Endothelial cell of umbilical vein (primary cell): Measurements from ENCODE around the gene PFDN1. TPM values are rescaled to one million over a fixed set of nuclear protein-coding genes. Genes with fewer than 3 reads are reported as not detected.

Experiments used
- BruUV-seq: library from RNA; stranded (reverse); fragments of 400-500 nt; replicated peaks from 2 replicates; lab custom pipeline; 2021; lab: Mats Ljungman, UMichigan
- CTCF ChIA-PET: fragments of 300-600, 350-600 bp; sonication (Branson Sonifier 250); formaldehyde crosslinking; loops from one replicate; lab custom pipeline; 2021; ENCODE audit warnings: antibody characterized with exemption, inconsistent platforms; lab: Charles Lee
- POLR2A ChIA-PET: fragments of 300-600, 350-600 bp; sonication (Branson Sonifier 250); formaldehyde crosslinking; loops from one replicate; lab custom pipeline; 2021; ENCODE audit warnings: antibody characterized with exemption, inconsistent platforms; lab: Charles Lee
- DNase-seq: peaks from one replicate; pipeline ENCODE4 v3.0.0-alpha.2; 2011; ENCODE audit warnings: low read depth, low spot score
- FAIRE-seq: peaks from 2 replicates; lab custom pipeline; 2011; peaks lifted over from hg19 to GRCh38; lab: Jason Lieb, UNC
- H2AFZ ChIP-seq: 2 replicates; pipeline ENCODE4 v1.6.0; 2012; ENCODE audit warnings: low read depth, low read length, control low read depth, inconsistent platforms
- H3K27ac ChIP-seq: 2 replicates; pipeline ENCODE4 v1.5.1; 2011; ENCODE audit warnings: low read depth, mild to moderate bottlenecking, control low read depth, low read length, moderate library complexity; ENCODE audit not compliant: insufficient read depth
- H3K27me3 ChIP-seq, 2 experiments: 2 replicates each; pipeline versions ENCODE4 v1.6.0 to v1.6.1; 2011; ENCODE audit warnings: low read length in 2 of 2, mixed read lengths in 1 of 2; ENCODE audit not compliant: control insufficient read depth in 2 of 2, insufficient read depth in 2 of 2
- H3K36me3 ChIP-seq, 2 experiments: 2 replicates in 1 of 2; 3 replicates in 1 of 2; pipeline ENCODE4 v1.5.1; 2011; ENCODE audit warnings: low read length in 2 of 2, mild to moderate bottlenecking in 1 of 2, moderate library complexity in 1 of 2; ENCODE audit not compliant: control insufficient read depth in 2 of 2, insufficient read depth in 2 of 2; ENCODE audit errors: extremely low read depth in 1 of 2
- H3K4me1 ChIP-seq: 3 replicates; pipeline ENCODE4 v1.5.1; 2011; ENCODE audit warnings: mild to moderate bottlenecking, low read length; ENCODE audit not compliant: control insufficient read depth, insufficient read depth; ENCODE audit errors: extremely low read depth
- H3K4me2 ChIP-seq: 2 replicates; pipeline ENCODE4 v1.6.1; 2011; ENCODE audit warnings: low read length, control low read depth, mixed read lengths; ENCODE audit not compliant: insufficient read depth
- H3K4me3 ChIP-seq, 3 experiments: fragments of 200-600 bp in 1 of 3; sonication (generic), shearing (Covaris generic) in 1 of 3; replicated peaks in 1 of 3; 2 replicates each; pipeline ENCODE4 v1.5.1; 2011 to 2016; ENCODE audit warnings: control low read depth in 3 of 3, low read length in 3 of 3, mild to moderate bottlenecking in 2 of 3, inconsistent platforms in 1 of 3, low read depth in 1 of 3, moderate library complexity in 1 of 3; ENCODE audit not compliant: insufficient read depth in 1 of 3
- H3K79me2 ChIP-seq: 2 replicates; pipeline ENCODE4 v1.6.0; 2012; ENCODE audit warnings: low read length, inconsistent platforms; ENCODE audit not compliant: control insufficient read depth, insufficient read depth
- H3K9ac ChIP-seq: replicated peaks from 2 replicates; pipeline ENCODE3; 2011; ENCODE audit warnings: low read length, control low read depth; ENCODE audit not compliant: insufficient read depth; ENCODE audit errors: extremely low read depth
- H3K9me1 ChIP-seq: replicated peaks from 3 replicates; pipeline ENCODE4 v1.6.0; 2011; ENCODE audit warnings: mild to moderate bottlenecking, low read length; ENCODE audit not compliant: control insufficient read depth, insufficient read depth; ENCODE audit errors: extremely low read depth
- H3K9me3 ChIP-seq: replicated peaks from 2 replicates; pipeline ENCODE4 v1.5.1; 2012; ENCODE audit warnings: low read length, inconsistent platforms; ENCODE audit not compliant: control insufficient read depth, insufficient read depth
- H4K20me1 ChIP-seq: replicated peaks from 2 replicates; pipeline ENCODE3; 2011; ENCODE audit warnings: mild to moderate bottlenecking, low read length; ENCODE audit not compliant: control insufficient read depth, insufficient read depth; ENCODE audit errors: extremely low read depth
- EZH2 ChIP-seq: IDR thresholded peaks from 2 replicates; pipeline ENCODE4 v1.6.1; 2012; ENCODE audit warnings: borderline replicate concordance, low read depth, mild to moderate bottlenecking, moderate library complexity, low read length, inconsistent platforms; ENCODE audit not compliant: severe bottlenecking
- FOS ChIP-seq: IDR thresholded peaks from 2 replicates; pipeline ENCODE4 v1.6.1; 2011; ENCODE audit warnings: mild to moderate bottlenecking, low read length, moderate library complexity, borderline replicate concordance; ENCODE audit not compliant: insufficient read depth
- GATA2 ChIP-seq: IDR thresholded peaks from 2 replicates; pipeline ENCODE4 v1.7.0; 2011; ENCODE audit warnings: low read depth, mild to moderate bottlenecking, moderate library complexity, mixed read lengths, low read length; ENCODE audit not compliant: insufficient read length, insufficient read depth
- JUN ChIP-seq: IDR thresholded peaks from 2 replicates; pipeline ENCODE4 v1.6.1; 2011; ENCODE audit warnings: borderline replicate concordance, low read depth; ENCODE audit not compliant: insufficient read length, insufficient read depth
- MYC ChIP-seq: IDR thresholded peaks from one replicate; pipeline ENCODE4 v1.6.1; 2011; ENCODE audit warnings: mild to moderate bottlenecking, low read depth, low read length
- POLR2A ChIP-seq: IDR thresholded peaks from 2 replicates; pipeline ENCODE4 v1.6.1; 2012; ENCODE audit warnings: low read depth, mild to moderate bottlenecking, control low read depth, low read length
- POLR2AphosphoS5 ChIP-seq: IDR thresholded peaks from 2 replicates; pipeline ENCODE4 v1.6.1; 2012; ENCODE audit warnings: low read depth, mild to moderate bottlenecking, control low read depth, low read length, moderate library complexity; ENCODE audit not compliant: insufficient read depth
- dilution Hi-C: fragments of 300-500 bp; cut with MboI; formaldehyde crosslinking; loops from one replicate; pipeline ENCODE4 v1.15.0; 2019; ENCODE audit warnings: low sequenced_read_pairs; ENCODE audit not compliant: extremely low pct_ligation_motif_present
- intact Hi-C: fragments of 100-400 bp; cut with micrococcal nuclease; formaldehyde crosslinking; loops from one replicate; pipeline ENCODE4 v1.10.0; 2022
- polyA plus RNA-seq, 4 experiments: library from polyadenylated mRNA; depleted of rRNA in 3 of 4; stranded (reverse) in 3 of 4; unstranded in 1 of 4; fragments of >200 nt; gene quantifications; 2 replicates each; pipeline versions ENCODE4 v1.2.1 to v1.2.3, GENCODE V29; 2011 to 2012; ENCODE audit warnings: missing spikeins in 1 of 4
- total RNA-seq: library from RNA; stranded (reverse); gene quantifications from 2 replicates; pipeline ENCODE4 v1.2.3, GENCODE V29; 2021
- TF ChIP-seq, protein P1 (sequence below): IDR thresholded peaks from 2 replicates; pipeline ENCODE4 v1.6.1; 2011; ENCODE audit not compliant: insufficient read depth, insufficient read length
- TF ChIP-seq, protein P2 (sequence below), 2 donors: IDR thresholded peaks; 1 replicate in 1 of 2; 2 replicates in 1 of 2; pipeline ENCODE4 v1.5.1; 2011; ENCODE audit warnings: low read length in 2 of 2, mild to moderate bottlenecking in 2 of 2, moderate library complexity in 2 of 2, control low read depth in 1 of 2, inconsistent platforms in 1 of 2, low read depth in 1 of 2; ENCODE audit not compliant: insufficient read depth in 1 of 2; ENCODE audit errors: extremely low read depth in 1 of 2

PFDN1 gene
- total and polyA plus RNA-seq, 2 donors (not counting 3 experiments of a cell fraction or from before 2014, with no cell fraction given): 107 to 158 TPM

DNA sequence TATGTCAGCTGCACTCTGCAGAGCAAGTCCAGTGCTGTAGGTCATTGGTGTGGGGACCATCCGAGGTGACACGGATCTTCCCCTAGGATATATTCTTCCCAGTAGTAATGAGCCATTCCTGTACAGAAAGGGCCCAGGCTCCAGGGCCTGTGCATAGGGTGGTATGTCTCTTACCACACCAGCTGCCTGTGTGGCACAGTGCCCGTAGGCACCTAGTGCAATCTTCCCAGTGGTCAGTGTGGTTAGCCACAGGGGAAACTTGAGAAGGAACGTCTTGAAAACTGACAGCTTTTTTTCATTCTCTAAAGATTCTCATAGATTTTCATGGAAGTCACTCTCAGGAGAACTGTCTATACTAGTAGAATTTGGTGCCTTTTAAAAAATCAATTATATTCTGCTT is 88.1 kb downstream of the PFDN1 start:
- dilution Hi-C loops: no loop called here
- no peak overlapping the region for H3K9ac ChIP-seq
- ChIA-PET CTCF (interaction anchor here (0.9 to 2.2 kb wide), 2 partner anchors 9 to 25 kb away, joined by 6 to 10 read pairs; no protein-coding TSS in a partner anchor), POLR2A (no interaction called here)
- H3K4me3 ChIP-seq: no peak overlapping the region
- H4K20me1 ChIP-seq: no peaks in the 10 kb centered on the region
- intact Hi-C loops: no loop called here
- no peaks in the 10 kb centered on the region for H3K79me2 ChIP-seq
- no peak for DNase-seq
- no peak overlapping the region for H2AFZ ChIP-seq
- H3K9me3 ChIP-seq: no peaks in the 10 kb centered on the region
- no peak overlapping the region for H3K27ac ChIP-seq
- no TSS peak for BruUV-seq
- H3K4me2 ChIP-seq: no peak overlapping the region
- no peaks in the 10 kb centered on the region for H3K36me3 ChIP-seq
- no peaks in the 10 kb centered on the region for H3K27me3 ChIP-seq
- H3K9me1 ChIP-seq: no peaks in the 10 kb centered on the region
- TF ChIP-seq EZH2 (no peak), MYC (no peak), GATA2 (no peak), JUN (no peak), POLR2AphosphoS5 (no peak)
- no peaks in the 10 kb centered on the region for H3K4me1 ChIP-seq
- FAIRE-seq: no peak

DNA sequence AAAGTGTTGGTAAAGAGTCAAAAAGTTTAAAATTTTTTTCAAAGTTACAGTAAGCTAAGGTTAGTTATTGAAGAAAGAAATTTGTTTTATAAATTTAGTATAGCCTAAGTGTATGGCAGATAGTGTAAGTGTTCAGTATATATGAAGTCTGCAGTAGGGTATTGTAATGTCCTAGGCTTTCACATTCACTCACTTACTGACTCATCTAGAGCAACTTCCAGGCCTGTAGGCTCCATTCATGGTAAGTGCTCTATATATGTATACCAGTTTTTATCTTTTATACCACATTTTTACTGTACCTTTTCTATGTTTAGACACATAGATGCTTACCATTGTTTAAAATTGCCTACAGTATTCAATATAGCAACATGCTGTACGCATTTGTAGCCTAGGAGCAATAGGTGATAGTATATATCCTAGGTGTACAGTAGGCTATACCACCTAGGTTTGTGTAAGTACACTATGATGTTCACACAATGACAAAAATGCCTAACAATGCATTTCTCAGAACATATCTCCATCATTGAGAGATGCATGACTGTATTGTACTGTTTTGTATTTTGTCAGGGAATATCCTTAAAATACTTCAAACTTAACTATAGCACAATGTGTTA is 89.4 kb downstream of the PFDN1 start:
- no peak for DNase-seq
- intact Hi-C loops: no loop called here
- H3K4me2 ChIP-seq: no peak overlapping the region
- TF ChIP-seq POLR2A (no peak), POLR2AphosphoS5 (no peak), FOS (no peak), EZH2 (no peak), MYC (no peak), JUN (no peak), GATA2 (no peak)
- TF ChIP-seq, protein P1, sequence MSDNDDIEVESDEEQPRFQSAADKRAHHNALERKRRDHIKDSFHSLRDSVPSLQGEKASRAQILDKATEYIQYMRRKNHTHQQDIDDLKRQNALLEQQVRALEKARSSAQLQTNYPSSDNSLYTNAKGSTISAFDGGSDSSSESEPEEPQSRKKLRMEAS: no peak
- TF ChIP-seq, protein P2, sequence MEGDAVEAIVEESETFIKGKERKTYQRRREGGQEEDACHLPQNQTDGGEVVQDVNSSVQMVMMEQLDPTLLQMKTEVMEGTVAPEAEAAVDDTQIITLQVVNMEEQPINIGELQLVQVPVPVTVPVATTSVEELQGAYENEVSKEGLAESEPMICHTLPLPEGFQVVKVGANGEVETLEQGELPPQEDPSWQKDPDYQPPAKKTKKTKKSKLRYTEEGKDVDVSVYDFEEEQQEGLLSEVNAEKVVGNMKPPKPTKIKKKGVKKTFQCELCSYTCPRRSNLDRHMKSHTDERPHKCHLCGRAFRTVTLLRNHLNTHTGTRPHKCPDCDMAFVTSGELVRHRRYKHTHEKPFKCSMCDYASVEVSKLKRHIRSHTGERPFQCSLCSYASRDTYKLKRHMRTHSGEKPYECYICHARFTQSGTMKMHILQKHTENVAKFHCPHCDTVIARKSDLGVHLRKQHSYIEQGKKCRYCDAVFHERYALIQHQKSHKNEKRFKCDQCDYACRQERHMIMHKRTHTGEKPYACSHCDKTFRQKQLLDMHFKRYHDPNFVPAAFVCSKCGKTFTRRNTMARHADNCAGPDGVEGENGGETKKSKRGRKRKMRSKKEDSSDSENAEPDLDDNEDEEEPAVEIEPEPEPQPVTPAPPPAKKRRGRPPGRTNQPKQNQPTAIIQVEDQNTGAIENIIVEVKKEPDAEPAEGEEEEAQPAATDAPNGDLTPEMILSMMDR (IDR thresholded peaks at IDR 0.05; ENCODE audit: extremely low read depth in 1 of 2, insufficient read depth in 1 of 2, low read depth in 1 of 2, low read length in 2 of 2): no peak
- POLR2A ChIA-PET: no interaction called here
- CTCF ChIA-PET: interaction anchor here (1.0 to 2.2 kb wide), 5 partner anchors 8 to 68 kb away, joined by 3 to 6 read pairs (median 5); no protein-coding TSS in a partner anchor
- dilution Hi-C loops: no loop called here
- H2AFZ ChIP-seq: no peak overlapping the region
- H3K4me3 ChIP-seq: no peak overlapping the region
- no peaks in the 10 kb centered on the region for H3K9me1 ChIP-seq
- H3K9ac ChIP-seq: no peak overlapping the region
- no peaks in the 10 kb centered on the region for H3K79me2 ChIP-seq
- BruUV-seq: no TSS peak
- FAIRE-seq: no peak
- no peak overlapping the region for H3K27ac ChIP-seq
- H3K4me1 ChIP-seq: no peaks in the 10 kb centered on the region
- H3K27me3 ChIP-seq: no peaks in the 10 kb centered on the region
- no peaks in the 10 kb centered on the region for H4K20me1 ChIP-seq
- no peaks in the 10 kb centered on the region for H3K36me3 ChIP-seq
- H3K9me3 ChIP-seq: no peaks in the 10 kb centered on the region
